K562 (cell line): ENCODE results near the gene ADSS1. TPM values are rescaled to one million over a fixed set of nuclear protein-coding genes. Genes with fewer than 3 reads are reported as not detected.
A peak's percentile ranks its signal among the peaks of the same experiment; 100 is the strongest.

Experiments used
- ATAC-seq: fragments of 200-7000 bp; cut with Tn5 transposase; 3 replicates; pipeline ENCODE4 v1.9.1; 2020; ENCODE audit warnings: moderate library complexity
- BruUV-seq: library from RNA; stranded (reverse); fragments of 400-500 nt; replicated peaks from 2 replicates; lab custom pipeline; 2021; lab: Mats Ljungman, UMichigan
- CTCF ChIA-PET: fragments of 300-600 bp; formaldehyde crosslinking; extraction: SDS; loops from one replicate; lab custom pipeline; 2021; ENCODE audit warnings: low intra/inter-chr PET ratio; lab: Yijun Ruan, JAX
- POLR2A ChIA-PET: fragments of 300-600, 350-650 bp; sonication (Branson Sonifier 250); formaldehyde crosslinking; extraction: SDS; loops from one replicate; lab custom pipeline; 2021; ENCODE audit warnings: antibody characterized with exemption, inconsistent platforms; lab: Yijun Ruan, JAX
- DNase-seq, 4 experiments: peaks; one replicate each; pipeline versions ENCODE4 v3.0.0 to v3.0.0-alpha.2; 2011 to 2018; ENCODE audit warnings: low spot score in 3 of 4, mixed read lengths in 3 of 4; ENCODE audit errors: extremely low read depth in 1 of 4
- FAIRE-seq: peaks from 2 replicates; lab custom pipeline; 2011; peaks lifted over from hg19 to GRCh38; lab: Jason Lieb, UNC
- H2AFZ ChIP-seq: 2 replicates; pipeline ENCODE4 v1.6.0; 2011; ENCODE audit warnings: low read depth, low read length, control low read depth, inconsistent platforms
- H3K27ac ChIP-seq: fragments of 200-600 bp; 3 replicates; pipeline ENCODE4 v1.8.0; 2011; ENCODE audit warnings: low read depth, mild to moderate bottlenecking, control low read depth, inconsistent platforms, low read length, moderate library complexity, mixed read lengths; ENCODE audit errors: extremely low read depth
- H3K27me3 ChIP-seq, 2 experiments: fragments of 300-600 bp in 1 of 2; 2 replicates in 1 of 2; 3 replicates in 1 of 2; pipeline versions ENCODE4 v1.6.0 to v1.8.0; 2011; ENCODE audit warnings: inconsistent platforms in 2 of 2, low read length in 2 of 2, mild to moderate bottlenecking in 1 of 2, mixed read lengths in 1 of 2, moderate library complexity in 1 of 2; ENCODE audit not compliant: control insufficient read depth in 2 of 2, insufficient read depth in 2 of 2
- H3K36me3 ChIP-seq: fragments of 300-600 bp; 3 replicates; pipeline ENCODE4 v1.8.0; 2011; ENCODE audit warnings: mild to moderate bottlenecking, low read length, inconsistent platforms; ENCODE audit not compliant: control insufficient read depth, insufficient read depth
- H3K4me1 ChIP-seq, 2 experiments: fragments of 200-600 bp in 1 of 2; replicated peaks in 1 of 2; 2 replicates in 1 of 2; 3 replicates in 1 of 2; pipeline versions ENCODE4 v1.5.1 to v1.8.0; 2011; ENCODE audit warnings: inconsistent platforms in 2 of 2, low read length in 2 of 2, mild to moderate bottlenecking in 1 of 2, mixed read lengths in 1 of 2, moderate library complexity in 1 of 2; ENCODE audit not compliant: control insufficient read depth in 2 of 2, insufficient read depth in 2 of 2
- H3K4me2 ChIP-seq: 2 replicates; pipeline ENCODE4 v1.6.1; 2011; ENCODE audit warnings: low read length, control low read depth, inconsistent platforms, mixed read lengths; ENCODE audit not compliant: insufficient read depth
- H3K4me3 ChIP-seq: fragments of 200-600 bp; sonication (generic), shearing (Covaris generic); 2 replicates; pipeline ENCODE4 v1.5.1; 2016; ENCODE audit warnings: control low read depth, inconsistent platforms
- H3K79me2 ChIP-seq: fragments of 200-600 bp; 3 replicates; pipeline ENCODE4 v1.8.0; 2011; ENCODE audit warnings: low read length, inconsistent platforms; ENCODE audit not compliant: control insufficient read depth, insufficient read depth
- H3K9ac ChIP-seq, 2 experiments: 2 replicates each; pipeline versions ENCODE4 v1.6.0 to v1.6.1; 2011; ENCODE audit warnings: low read depth in 2 of 2, low read length in 2 of 2, control low read depth in 1 of 2, inconsistent platforms in 1 of 2, mild to moderate bottlenecking in 1 of 2, mixed read lengths in 1 of 2; ENCODE audit not compliant: insufficient read depth in 1 of 2
- H3K9me1 ChIP-seq: one replicate; pipeline ENCODE4 v1.6.0; 2011; ENCODE audit warnings: inconsistent platforms, mild to moderate bottlenecking, low read length, moderate library complexity; ENCODE audit not compliant: control insufficient read depth, insufficient read depth
- H3K9me3 ChIP-seq: replicated peaks from 2 replicates; pipeline ENCODE4 v1.5.1; 2011; ENCODE audit warnings: low read depth, low read length, inconsistent platforms; ENCODE audit not compliant: control insufficient read depth, insufficient read depth
- H4K20me1 ChIP-seq: replicated peaks from 2 replicates; pipeline ENCODE4 v1.6.1; 2011; ENCODE audit warnings: low read length, inconsistent platforms, mixed read lengths; ENCODE audit not compliant: control insufficient read depth, insufficient read depth
- BCOR ChIP-seq: fragments of 450-650 bp; IDR thresholded peaks from 2 replicates; pipeline ENCODE4 v1.6.1; 2016
- CCNT2 ChIP-seq: IDR thresholded peaks from 2 replicates; pipeline ENCODE4 v1.6.1; 2011; ENCODE audit warnings: borderline replicate concordance, low read depth, mild to moderate bottlenecking, moderate library complexity, mixed read lengths, low read length; ENCODE audit not compliant: insufficient read length; ENCODE audit errors: extremely low read depth
- KDM1A ChIP-seq, 2 experiments: fragments of 450-650 bp; IDR thresholded peaks; 2 replicates each; pipeline ENCODE4 v1.6.1; 2016; ENCODE audit warnings: mild to moderate bottlenecking in 2 of 2
- POLR2B ChIP-seq: fragments of 450-650 bp; IDR thresholded peaks from 2 replicates; pipeline ENCODE4 v1.6.1; 2018; ENCODE audit warnings: low read depth; ENCODE audit not compliant: partially characterized antibody
- POLR2G ChIP-seq: fragments of 200-400 bp; formaldehyde crosslinking; IDR thresholded peaks from 2 replicates; pipeline ENCODE4 v1.6.1; 2017; ENCODE audit warnings: low read depth, mild to moderate bottlenecking, antibody characterized with exemption, low read length, moderate library complexity
- TAF15 ChIP-seq: fragments of 200-400 bp; formaldehyde crosslinking; IDR thresholded peaks from 2 replicates; pipeline ENCODE4 v1.6.1; 2017; ENCODE audit warnings: mild to moderate bottlenecking, low read depth, low read length, moderate library complexity
- TFAP4 ChIP-seq: sonication (generic); formaldehyde crosslinking; IDR thresholded peaks from 2 replicates; pipeline ENCODE4 v1.8.0; 2022; ENCODE audit warnings: missing genetic modification reagents, mild to moderate bottlenecking, moderate library complexity, borderline replicate concordance
- YY1 ChIP-seq, 3 experiments: IDR thresholded peaks; 2 replicates each; pipeline ENCODE4 v1.6.1; 2011; ENCODE audit warnings: low read length in 2 of 3, mild to moderate bottlenecking in 2 of 3, moderate library complexity in 2 of 3, borderline replicate concordance in 1 of 3, control low read depth in 1 of 3, low read depth in 1 of 3; ENCODE audit not compliant: insufficient read depth in 3 of 3, insufficient replicate concordance in 2 of 3, control insufficient read depth in 1 of 3, insufficient read length in 1 of 3; ENCODE audit errors: extremely low read depth in 1 of 3
- ZBTB7A ChIP-seq: IDR thresholded peaks from 2 replicates; pipeline ENCODE4 v1.6.1; 2011; ENCODE audit warnings: low read depth, mild to moderate bottlenecking, low read length, moderate library complexity, borderline replicate concordance; ENCODE audit not compliant: control insufficient read depth
- ZNF639 ChIP-seq, 2 experiments: fragments of 200-800 bp in 1 of 2; sonication (Bioruptor generic) in 1 of 2; sonication (generic) in 1 of 2; formaldehyde crosslinking in 1 of 2; IDR thresholded peaks in 1 of 2; conservative IDR thresholded peaks in 1 of 2; 2 replicates each; pipeline versions ENCODE4 v1.5.0 to v1.6.1; 2016 to 2020; ENCODE audit warnings: missing compliant biosample characterization in 1 of 2, missing genetic modification characterization in 1 of 2, missing genetic modification reagents in 1 of 2
- WGBS: fragments of 100-300 bp; shearing (Covaris generic); methylation state at CpG from one replicate; pipeline ENCODE4 v1.1.6; 2016; ENCODE audit warnings: low coverage, mixed read lengths; ENCODE audit not compliant: insufficient coverage; ENCODE audit errors: missing lambda C conversion rate; 5-methylcytosine and 5-hydroxymethylcytosine counted together
- in situ Hi-C: fragments of 300-500 bp; cut with MboI; formaldehyde crosslinking; loops from 4 replicates; pipeline ENCODE4 v1.15.0; 2018; ENCODE audit warnings: inconsistent platforms, mixed read lengths
- intact Hi-C: fragments of 100-400 bp; cut with micrococcal nuclease; formaldehyde crosslinking; loops from 2 replicates; pipeline ENCODE4 v1.14.2; 2022
- polyA plus RNA-seq, 8 experiments: library from polyadenylated mRNA; depleted of rRNA in 4 of 8; stranded (reverse) in 5 of 8; unstranded in 3 of 8; fragments of >200 nt; fragmentation: Nextera tagmentation in 2 of 8; fragmentation: Illumina TruSeq in 1 of 8; extraction: Ambion mirVana in 2 of 8; extraction: Trizol in 1 of 8; gene quantifications; 2 replicates each; pipeline versions ENCODE4 v1.2.1 to v1.2.3, GENCODE V29; 2011 to 2014; ENCODE audit warnings: inconsistent platforms in 1 of 8, missing spikeins in 1 of 8
- total RNA-seq, 7 experiments: library from RNA; depleted of rRNA in 6 of 7; stranded (reverse); fragments of >200 nt in 6 of 7; fragmentation: Illumina TruSeq in 2 of 7; extraction: Trizol in 2 of 7; gene quantifications; 2 replicates each; pipeline versions ENCODE4 v1.2.1 to v1.2.3, GENCODE V29; 2011 to 2021; ENCODE audit warnings: low replicate concordance in 1 of 7
- TF ChIP-seq, protein P1 (sequence below): fragments of 450-650 bp; IDR thresholded peaks from 2 replicates; pipeline ENCODE4 v1.6.1; 2018; ENCODE audit not compliant: partially characterized antibody

ADSS1 gene
- total and polyA plus RNA-seq, 9 of the 15 experiments (the other 6 are each of a cell fraction or from before 2014, with no cell fraction given) = 0.53 to 5.9 (median 3.9) TPM

DNA sequence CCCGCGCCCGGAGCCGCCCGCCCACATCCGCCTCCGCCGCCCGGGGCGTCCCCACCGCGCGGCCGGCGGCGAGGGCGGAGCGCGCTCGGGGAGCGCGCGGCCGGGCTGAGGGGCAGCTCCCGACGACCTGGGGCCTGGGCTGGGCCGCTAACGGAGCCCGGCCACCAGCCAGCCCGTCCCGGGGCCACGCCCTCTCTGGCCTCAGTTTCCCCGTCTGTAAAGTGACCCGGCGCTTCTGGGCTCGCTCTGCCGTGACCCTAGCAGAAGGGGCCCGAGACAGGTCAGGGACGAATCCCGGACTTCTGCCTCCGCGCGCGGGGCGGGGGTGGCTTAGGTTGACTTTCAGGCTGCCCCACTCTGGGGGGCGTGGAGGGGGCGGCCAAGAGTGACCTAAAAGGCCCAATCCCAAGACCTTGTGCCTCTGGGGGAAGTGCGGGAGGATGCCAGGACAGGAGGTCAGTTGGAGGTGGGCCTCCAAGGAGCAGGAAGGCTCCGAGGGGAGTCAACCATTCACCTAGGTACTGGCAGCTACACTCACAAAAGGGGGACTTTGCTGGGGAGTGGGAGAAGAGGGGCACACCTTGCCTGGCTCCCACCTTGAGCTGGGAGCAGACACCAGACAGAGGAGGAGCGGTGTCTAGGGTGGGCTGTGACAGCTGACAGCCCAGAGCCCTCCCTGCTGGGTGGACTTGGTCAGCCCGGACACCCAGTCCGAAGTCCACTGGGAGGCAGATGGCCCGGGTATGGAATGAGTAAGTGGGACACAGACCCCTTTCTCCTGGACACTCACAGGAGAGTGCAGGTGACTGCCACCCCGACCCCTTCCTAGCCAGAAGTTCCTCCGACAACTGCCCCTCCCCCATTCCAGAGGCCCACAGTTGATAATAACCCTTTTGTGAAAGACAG is 72.0 kb downstream of the ADSS1 start:
- Histone ChIP-seq H4K20me1 (peaks cover 12% of the 10 kb centered on the region; the same call in 1 of the 2 replicates), H3K9me3 (no peaks in the 10 kb centered on the region), H3K27me3 (no peaks in the 10 kb centered on the region), H3K4me1 (peaks cover 50 to 91% of the 10 kb centered on the region in 2 experiments), H3K4me2 (peak overlapping the region; percentile 82), H3K36me3 (peaks cover 24% of the 10 kb centered on the region; the same call in 1 of the 3 replicates), H3K79me2 (peaks cover 45% of the 10 kb centered on the region), H3K4me3 (peak overlapping the region; percentile 48), H3K9ac (peak overlapping the region; percentile 74 to 91), H3K27ac (peak overlapping the region; percentile 80), H2AFZ (peak overlapping the region; percentile 77), H3K9me1 (no peaks in the 10 kb centered on the region)
- FAIRE-seq (peak; percentile 81), DNase-seq (peak in 3 of 4 experiments; percentile 33 to 82 (median 67)), ATAC-seq (peak; percentile 55)
- WGBS = 5% methylated on average over 30 of the region's 55 CpGs
- in situ Hi-C loops = no loop called here
- POLR2A ChIA-PET = interaction anchor here (0.6 to 0.7 kb wide), 2 partner anchors 479 to 505 kb away, joined by 3 to 4 read pairs; no protein-coding TSS in a partner anchor
- CTCF ChIA-PET = no interaction called here
- no TSS peak for BruUV-seq
- intact Hi-C loops = no loop called here
- no peak for TF ChIP-seq KDM1A (IDR thresholded peaks at IDR 0.05)
- TF ChIP-seq POLR2B = peak; percentile 22
- peak; percentile 50; the same call in 1 of the 2 replicates for TF ChIP-seq TFAP4
- TF ChIP-seq BCOR = 0 out of 2 replicates have a peak, but pooled peaks have one; percentile 54
- TF ChIP-seq ZNF639 (CRISPR knock-in tag; conservative IDR thresholded peaks at IDR 0.05 in 1 of 2, IDR thresholded peaks at IDR 0.05 in 1 of 2) = peak in 1 of 2 experiments; percentile 72; a peak in 1 of 4 replicates
- TF ChIP-seq, protein P1, sequence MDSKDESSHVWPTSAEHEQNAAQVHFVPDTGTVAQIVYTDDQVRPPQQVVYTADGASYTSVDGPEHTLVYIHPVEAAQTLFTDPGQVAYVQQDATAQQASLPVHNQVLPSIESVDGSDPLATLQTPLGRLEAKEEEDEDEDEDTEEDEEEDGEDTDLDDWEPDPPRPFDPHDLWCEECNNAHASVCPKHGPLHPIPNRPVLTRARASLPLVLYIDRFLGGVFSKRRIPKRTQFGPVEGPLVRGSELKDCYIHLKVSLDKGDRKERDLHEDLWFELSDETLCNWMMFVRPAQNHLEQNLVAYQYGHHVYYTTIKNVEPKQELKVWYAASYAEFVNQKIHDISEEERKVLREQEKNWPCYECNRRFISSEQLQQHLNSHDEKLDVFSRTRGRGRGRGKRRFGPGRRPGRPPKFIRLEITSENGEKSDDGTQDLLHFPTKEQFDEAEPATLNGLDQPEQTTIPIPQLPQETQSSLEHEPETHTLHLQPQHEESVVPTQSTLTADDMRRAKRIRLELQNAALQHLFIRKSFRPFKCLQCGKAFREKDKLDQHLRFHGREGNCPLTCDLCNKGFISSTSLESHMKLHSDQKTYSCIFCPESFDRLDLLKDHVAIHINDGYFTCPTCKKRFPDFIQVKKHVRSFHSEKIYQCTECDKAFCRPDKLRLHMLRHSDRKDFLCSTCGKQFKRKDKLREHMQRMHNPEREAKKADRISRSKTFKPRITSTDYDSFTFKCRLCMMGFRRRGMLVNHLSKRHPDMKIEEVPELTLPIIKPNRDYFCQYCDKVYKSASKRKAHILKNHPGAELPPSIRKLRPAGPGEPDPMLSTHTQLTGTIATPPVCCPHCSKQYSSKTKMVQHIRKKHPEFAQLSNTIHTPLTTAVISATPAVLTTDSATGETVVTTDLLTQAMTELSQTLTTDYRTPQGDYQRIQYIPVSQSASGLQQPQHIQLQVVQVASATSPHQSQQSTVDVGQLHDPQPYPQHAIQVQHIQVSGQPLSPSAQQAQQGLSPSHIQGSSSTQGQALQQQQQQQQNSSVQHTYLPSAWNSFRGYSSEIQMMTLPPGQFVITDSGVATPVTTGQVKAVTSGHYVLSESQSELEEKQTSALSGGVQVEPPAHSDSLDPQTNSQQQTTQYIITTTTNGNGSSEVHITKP = peak; percentile 83
- no peak for TF ChIP-seq TAF15
- TF ChIP-seq CCNT2 = peak; percentile 57
- peak; percentile 82 for TF ChIP-seq POLR2G
- TF ChIP-seq YY1 (IDR thresholded peaks at IDR 0.05; ENCODE audit: borderline replicate concordance in 1 of 3, control insufficient read depth in 1 of 3, extremely low read depth in 1 of 3, insufficient read depth in 3 of 3, insufficient read length in 1 of 3, insufficient replicate concordance in 2 of 3, low read depth in 1 of 3, low read length in 2 of 3) = peak in 1 of 3 experiments; percentile 7
- TF ChIP-seq ZBTB7A = peak; percentile 29; the same call in 1 of the 2 replicates
